Measurements from ENCODE around the gene HK1.
"Not testable (repeated sequence)": the region's sequence is repeated elsewhere in the genome, so short reads cannot be mapped to it uniquely, and the experiment has no call there.

Gene HK1

DNA sequence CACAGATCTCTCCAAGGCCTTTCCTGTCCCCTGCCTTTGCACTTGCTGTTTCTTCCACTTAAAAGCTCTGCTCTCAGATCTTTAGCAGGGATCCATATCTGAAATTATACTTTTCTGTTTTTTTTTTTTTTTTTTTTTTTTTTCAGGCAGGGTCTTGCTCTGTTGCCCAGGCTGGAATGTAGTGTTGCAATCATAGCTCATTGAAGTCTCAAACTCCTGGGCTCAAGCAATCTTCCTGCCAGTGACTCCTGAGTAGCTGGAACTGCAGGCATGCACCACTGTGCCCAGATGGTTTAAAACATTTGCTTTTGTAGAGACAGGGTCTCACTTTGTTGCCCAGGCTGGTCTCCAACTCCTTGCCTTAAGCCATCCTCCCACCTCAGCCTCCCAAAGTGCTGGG, 167.9 kb downstream of the HK1 start:
- intact Hi-C loops (cut with DNase I): no loop called here
- DNase-seq: no peak

DNA sequence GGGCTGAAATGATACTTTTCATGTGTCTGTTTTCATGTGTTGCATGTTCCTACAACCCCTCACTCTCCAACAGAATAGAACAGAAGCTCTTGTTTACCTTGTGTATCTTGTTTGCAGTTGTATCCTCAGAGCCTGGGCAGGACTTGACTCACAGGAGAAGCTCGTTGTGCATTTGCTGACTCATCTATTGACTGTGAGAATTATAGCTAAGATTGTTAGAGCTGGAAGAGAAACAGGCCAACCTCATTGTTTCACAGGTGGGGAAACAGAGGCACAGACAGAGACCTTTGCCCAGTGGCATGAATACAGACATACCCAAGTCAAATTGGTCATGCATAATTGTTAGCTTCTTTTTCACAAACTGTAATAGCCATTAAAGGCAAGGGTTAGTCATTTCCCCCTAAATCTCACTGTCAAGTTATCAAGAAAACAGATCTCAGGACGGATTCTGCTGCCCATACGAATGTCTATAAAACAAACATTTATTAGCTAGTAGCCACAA, 168.4 kb downstream of the HK1 start:
- no peak for DNase-seq
- intact Hi-C loops (cut with DNase I): no loop called here

DNA sequence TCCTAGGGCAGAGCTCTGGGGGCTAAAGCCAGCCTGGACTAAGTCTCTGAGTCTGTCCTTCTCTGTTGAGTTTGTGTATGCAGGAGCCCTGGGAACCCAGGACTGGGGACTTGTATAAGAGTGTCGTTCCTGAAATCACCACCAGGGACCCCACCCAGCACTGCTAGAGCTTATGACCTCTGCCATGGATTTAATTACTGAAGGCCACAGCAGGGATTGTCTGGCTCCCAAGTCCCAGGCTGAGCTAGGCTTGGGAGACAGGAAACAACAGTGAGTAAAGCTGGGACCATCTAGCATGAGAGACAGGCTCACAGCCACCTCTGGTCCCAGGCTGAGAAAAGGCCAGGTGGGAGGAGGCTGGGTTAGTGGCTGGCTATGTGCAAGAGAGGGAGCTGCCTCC, 171.5 kb downstream of the HK1 start:
- peak in 41 of 42 donors; percentile 22 to 91 (median 75) for DNase-seq
- intact Hi-C loops (cut with DNase I): loop anchor here (2.0 kb wide), 1 partner anchor 45 kb away; no protein-coding TSS in a partner anchor

DNA sequence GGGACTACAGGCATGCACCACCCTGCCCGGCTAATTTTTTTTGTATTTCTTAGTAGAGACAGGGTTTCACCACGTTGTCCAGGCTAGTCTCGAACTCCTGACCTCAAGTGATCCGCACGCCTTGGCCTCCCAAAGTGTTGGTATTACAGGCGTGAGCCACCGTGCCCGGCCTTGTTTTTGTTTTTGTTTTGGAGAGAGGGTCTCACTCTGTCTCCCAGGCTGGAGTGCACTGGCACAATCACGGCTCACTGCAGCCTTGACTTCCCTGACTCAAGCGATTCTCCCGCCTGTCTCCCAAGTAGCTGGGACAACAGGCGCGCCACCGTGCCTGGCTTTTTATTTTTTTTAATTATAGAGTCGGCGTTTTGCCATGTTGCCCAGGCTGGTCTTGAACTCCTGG, 172.1 kb downstream of the HK1 start:
- DNase-seq: not testable (repeated sequence)
- intact Hi-C loops (cut with DNase I): loop anchor here (2.0 kb wide), 1 partner anchor 44 kb away; no protein-coding TSS in a partner anchor

DNA sequence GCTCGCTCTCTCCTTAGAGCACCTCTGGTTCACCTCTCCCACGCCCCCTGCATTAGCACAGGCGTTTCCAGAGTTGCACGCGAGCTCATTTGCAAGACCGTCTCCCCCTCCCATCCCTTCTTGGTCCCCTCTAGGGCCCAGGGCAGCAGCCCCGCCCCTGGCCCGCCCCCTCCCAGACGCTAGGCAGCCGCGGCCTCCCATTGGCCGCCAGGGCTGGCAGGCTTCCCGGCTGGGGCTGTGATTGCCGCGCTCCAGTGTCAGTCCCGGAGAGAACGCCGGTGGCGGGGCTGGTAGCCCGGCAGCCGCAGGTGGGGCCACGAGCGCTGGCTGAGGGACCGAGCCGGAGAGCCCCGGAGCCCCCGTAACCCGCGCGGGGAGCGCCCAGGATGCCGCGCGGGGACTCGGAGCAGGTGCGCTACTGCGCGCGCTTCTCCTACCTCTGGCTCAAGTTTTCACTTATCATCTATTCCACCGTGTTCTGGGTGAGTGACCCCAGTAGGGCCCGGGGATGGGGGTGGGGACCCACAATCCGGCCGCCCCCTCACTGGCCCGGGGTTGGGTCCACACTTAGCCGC, 173.0 kb downstream of the HK1 start, which contains the start of gene TSPAN15:
TSS of gene TSPAN15 (plus strand) at position 257 of the 575 bp plus-strand sequence. CDS start at position 387, 130 bp downstream.
- intact Hi-C loops (cut with DNase I): loop anchor here (2.0 kb wide), 1 partner anchor 44 kb away; no protein-coding TSS in a partner anchor

More for the DNA sequence above, 173.0 kb downstream of the HK1 start, which contains the start of gene TSPAN15:
- DNase-seq: peak; percentile 91 to 98 (median 97)
